CD4-positive, alpha-beta T cell treated with Interleukin-2 at 100 ng/mL for 4 hours (primary cell): Measurements from ENCODE around the gene KIAA0513.

Experiments
- DNase-seq: peaks from one replicate; pipeline ENCODE4 v3.0.0-alpha.2; 2020; ENCODE audit warnings: low spot score

Gene KIAA0513

DNA sequence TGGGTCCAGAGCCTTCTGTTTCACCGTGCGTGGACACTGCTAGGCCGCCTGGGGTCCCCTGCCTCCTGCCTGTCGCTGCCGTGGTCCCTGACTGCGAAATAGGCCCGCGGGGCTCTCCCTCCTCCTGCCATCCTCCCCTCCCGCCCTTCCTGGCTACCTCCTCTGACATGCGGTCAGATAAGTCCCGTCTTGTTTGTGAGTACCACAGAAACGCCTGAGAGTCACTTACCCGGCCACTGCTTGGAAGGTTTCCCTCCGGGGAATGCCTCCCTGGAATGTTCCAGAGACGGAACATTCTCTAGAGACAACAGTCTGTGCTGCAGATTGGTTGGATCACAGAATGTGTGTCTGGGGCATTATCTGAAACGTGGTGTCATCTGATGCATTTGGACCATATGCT, 61.9 kb downstream of the KIAA0513 start:
- no peak for DNase-seq

GRCh38 chr16:85090181-85090580, 62.6 kb downstream of the KIAA0513 start:
- no peak for DNase-seq

- no peak for DNase-seq
Observed at GRCh38 chr16:85090873-85091521, 63.4 kb downstream of the KIAA0513 start.

GRCh38 chr16:85091522-85091910, 63.9 kb downstream of the KIAA0513 start:
- no peak for DNase-seq

- DNase-seq: no peak
Observed at GRCh38 chr16:85092309-85092708, 64.7 kb downstream of the KIAA0513 start.

- DNase-seq: no peak
Observed at GRCh38 chr16:85092851-85093250, 65.3 kb downstream of the KIAA0513 start.

DNA sequence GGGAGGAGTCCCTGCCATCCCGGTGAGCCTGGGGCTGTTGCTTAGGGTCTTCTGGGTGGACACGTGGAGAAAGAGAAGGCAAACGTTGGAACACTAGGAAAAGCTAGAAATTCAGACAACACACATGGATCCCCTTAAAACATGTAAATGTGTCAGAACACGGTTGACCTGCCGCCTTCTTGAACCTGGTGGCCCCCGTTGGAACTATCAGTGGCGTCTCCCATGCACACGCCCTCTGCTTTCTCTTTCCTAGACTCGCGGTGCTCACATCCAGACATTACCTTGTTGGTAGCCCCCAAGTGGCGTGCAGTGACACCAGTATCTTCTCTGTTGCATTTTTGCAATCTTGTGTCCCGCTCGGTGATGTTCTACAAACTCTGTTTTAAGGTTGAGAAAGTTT, 66.1 kb downstream of the KIAA0513 start:
- no peak for DNase-seq

GRCh38 chr16:85094176-85094805, 66.7 kb downstream of the KIAA0513 start:
- no peak for DNase-seq

DNA sequence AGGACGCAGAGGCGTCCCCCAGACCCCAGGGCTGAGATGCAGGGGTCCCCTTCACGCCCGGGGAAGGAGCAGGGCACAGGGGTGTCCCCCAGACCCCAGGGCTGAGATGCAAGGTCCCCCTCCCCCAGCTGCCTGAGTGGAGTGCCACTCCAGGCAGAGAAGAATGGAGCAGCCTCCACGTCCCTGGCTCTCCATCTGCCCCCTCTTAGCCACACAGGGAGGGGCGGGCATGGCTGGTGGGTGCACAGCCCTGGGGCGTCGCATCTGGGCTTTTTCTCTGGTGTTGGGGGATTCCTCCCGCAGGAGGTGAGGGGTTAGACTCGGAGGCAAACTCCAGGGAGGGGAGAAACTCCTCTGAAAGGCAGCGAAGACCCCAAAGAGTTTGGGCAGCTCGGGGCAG, 67.2 kb downstream of the KIAA0513 start:
- DNase-seq: no peak

DNA sequence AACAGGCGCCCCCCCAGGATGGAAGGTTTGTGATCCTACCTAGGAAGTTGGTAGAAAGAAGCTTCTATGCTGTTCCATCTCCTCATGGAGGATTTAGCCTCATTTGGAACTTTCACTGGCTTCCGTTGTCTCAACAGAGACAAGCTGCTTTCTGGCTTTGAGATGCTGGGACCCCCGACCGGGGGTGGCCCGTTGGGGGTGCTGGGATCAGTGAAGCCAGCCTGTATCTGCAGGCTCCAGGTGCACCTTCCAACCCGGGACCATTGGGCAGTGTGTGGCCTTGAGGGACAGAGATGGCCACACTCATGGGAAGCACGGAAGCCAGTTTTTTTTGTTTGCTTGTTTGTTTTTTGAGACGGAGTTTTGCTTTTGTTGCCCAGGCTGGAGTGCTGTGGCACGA, 69.3 kb downstream of the KIAA0513 start:
- no peak for DNase-seq

- DNase-seq: no peak
Observed at GRCh38 chr16:85098565-85098964, 71.0 kb downstream of the KIAA0513 start.

DNA sequence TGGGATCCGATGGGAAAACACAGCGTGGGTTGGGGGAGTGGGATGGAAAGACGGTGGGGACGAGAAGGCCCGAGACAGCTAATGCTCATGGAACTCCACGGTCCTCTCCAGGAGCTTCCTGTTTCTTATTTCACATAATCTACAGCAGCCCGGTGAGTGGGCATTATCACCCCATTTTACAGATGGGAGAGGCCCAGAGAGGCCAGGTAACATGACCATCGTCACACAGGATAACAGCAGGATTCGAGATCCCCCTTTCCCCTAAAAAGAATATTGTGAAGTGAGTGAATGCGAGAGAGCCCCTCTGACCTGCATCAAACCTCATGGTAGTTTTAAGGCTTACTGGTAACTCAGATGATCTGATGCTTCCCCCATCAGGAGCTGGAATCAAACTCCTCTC, 72.7 kb downstream of the KIAA0513 start:
- DNase-seq: no peak

- no peak for DNase-seq
Observed at GRCh38 chr16:85101956-85102630, 74.5 kb downstream of the KIAA0513 start.

GRCh38 chr16:85103114-85104079, 75.8 kb downstream of the KIAA0513 start:
- no peak for DNase-seq

DNA sequence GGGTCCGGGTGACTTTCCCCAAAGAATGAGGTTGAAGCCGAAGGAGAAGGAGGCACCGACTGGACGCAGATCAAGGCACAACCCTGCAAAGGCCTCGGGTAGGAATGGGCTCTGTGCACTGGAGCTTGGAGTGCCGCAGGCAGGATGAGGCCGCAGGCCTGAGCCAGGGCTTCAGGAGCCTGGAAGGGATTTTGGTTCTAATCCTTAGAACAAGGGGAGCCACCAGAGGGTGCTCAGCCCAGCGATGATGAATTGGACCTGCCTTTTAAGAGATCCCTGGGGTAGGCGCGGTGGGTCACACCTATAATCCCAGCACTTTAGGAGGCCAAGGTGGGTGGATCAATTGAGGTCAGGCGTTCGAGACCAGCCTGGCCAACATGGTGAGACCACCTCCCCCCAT, 76.6 kb downstream of the KIAA0513 start:
- no peak for DNase-seq

DNA sequence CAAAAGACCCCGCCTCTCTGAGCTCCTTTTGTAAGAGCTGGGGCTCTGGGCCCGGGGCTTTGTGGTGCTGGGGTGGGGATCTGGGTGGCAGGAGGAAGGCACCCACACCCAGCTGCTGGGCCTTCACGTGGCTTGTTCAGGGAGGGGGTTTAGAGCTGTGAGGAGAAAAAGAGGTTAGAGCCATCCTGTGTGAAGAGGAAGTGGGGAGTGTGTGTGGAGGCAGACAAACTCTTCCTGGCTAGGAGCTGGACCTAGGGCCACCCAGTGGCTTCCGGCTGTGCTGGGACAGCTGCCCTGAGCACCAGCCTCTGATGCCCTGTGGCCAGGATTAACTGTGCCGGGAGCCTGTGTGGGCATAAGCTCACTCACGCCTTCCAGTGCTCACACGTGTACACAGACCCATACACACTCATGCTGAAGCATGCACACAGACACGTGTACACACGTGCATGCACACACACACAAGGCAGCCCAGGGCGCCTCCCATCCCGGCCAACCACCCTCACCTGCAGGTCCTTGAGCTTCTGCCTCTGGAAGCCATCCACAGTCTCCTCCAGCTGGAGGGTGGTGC, 77.3 kb downstream of the KIAA0513 start:
- DNase-seq: peak; percentile 33

DNA sequence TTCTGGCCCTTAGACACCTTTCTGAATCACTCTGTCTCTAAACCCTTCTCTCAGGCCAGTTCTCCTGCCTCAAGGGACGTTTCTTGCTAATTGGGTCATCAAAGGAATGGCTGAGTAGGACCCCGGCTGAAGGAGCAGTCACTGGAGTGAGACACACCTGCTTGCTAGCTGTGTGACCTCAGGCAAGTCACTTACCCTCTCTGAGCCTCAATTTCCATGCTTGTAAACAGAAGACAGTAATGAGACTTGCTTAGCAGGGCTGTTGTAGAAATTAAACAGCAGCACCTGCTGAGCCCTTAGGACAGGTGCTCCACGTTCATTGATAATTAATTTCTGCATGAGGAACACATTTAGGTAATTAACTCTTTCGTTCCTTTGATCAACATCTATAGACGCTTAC, 77.9 kb downstream of the KIAA0513 start:
- DNase-seq: no peak

- no peak for DNase-seq
Observed at GRCh38 chr16:85107083-85107482, 79.5 kb downstream of the KIAA0513 start.

GRCh38 chr16:85107532-85107931, 79.9 kb downstream of the KIAA0513 start:
- no peak for DNase-seq

GRCh38 chr16:85110105-85110504, 82.5 kb downstream of the KIAA0513 start:
- no peak for DNase-seq

DNA sequence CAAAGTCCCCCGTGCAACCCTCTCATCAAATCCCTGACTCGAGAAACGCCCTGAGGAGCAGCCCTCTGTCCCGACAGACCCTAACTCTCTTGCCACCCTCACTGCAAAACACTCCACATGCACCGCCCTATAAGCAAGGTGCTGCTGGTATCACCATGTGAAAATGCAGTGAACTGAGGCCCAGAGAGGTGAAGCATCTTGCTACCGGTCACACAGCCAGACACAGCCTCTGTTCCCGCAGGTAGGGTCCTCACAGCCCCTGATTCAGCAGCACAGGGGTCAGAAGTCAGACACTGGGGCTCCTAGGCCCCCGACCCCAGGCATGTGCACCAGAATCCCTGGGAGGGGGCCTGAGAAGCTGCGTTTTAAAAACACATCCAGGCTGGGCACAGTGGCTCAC, 83.6 kb downstream of the KIAA0513 start:
- no peak for DNase-seq

GRCh38 chr16:85112364-85112763, 84.8 kb downstream of the KIAA0513 start, which contains the start of gene CIBAR2:
TSS of gene CIBAR2 (minus strand) at chr16:85112472. CDS start at chr16:85112352, 120 bp downstream.
- DNase-seq: no peak
